CD4-positive, alpha-beta T cell treated with Interferon gamma for 1 hour (primary cell): ENCODE data around the gene DLK1.

Experiments used
- DNase-seq: peaks from one replicate; pipeline ENCODE4 v3.0.0-alpha.2; 2020

Gene DLK1

GRCh38 chr14:100765991-100766390 lies 39.3 kb downstream of the DLK1 start:
- DNase-seq: no peak

GRCh38 chr14:100767003-100767787 lies 40.5 kb downstream of the DLK1 start:
- no peak for DNase-seq

GRCh38 chr14:100767788-100768536 lies 41.3 kb downstream of the DLK1 start:
- no peak for DNase-seq

GRCh38 chr14:100769035-100769939 lies 42.6 kb downstream of the DLK1 start:
- no peak for DNase-seq

- no peak for DNase-seq
Measured at GRCh38 chr14:100770046-100770445, 43.4 kb downstream of the DLK1 start.

- no peak for DNase-seq
Measured at GRCh38 chr14:100770605-100771120, 44.0 kb downstream of the DLK1 start.

- no peak for DNase-seq
Measured at GRCh38 chr14:100771121-100771800, 44.6 kb downstream of the DLK1 start.

GRCh38 chr14:100772607-100773165 lies 46.0 kb downstream of the DLK1 start:
- no peak for DNase-seq

GRCh38 chr14:100773331-100774163 lies 46.9 kb downstream of the DLK1 start:
- DNase-seq: no peak

- DNase-seq: no peak
Measured at GRCh38 chr14:100774164-100774537, 47.5 kb downstream of the DLK1 start.

GRCh38 chr14:100775351-100775830 lies 48.7 kb downstream of the DLK1 start:
- DNase-seq: no peak

- DNase-seq: no peak
Measured at GRCh38 chr14:100775831-100776591, 49.3 kb downstream of the DLK1 start.

- DNase-seq: no peak
Measured at GRCh38 chr14:100776681-100777365, 50.1 kb downstream of the DLK1 start.

- no peak for DNase-seq
Measured at GRCh38 chr14:100777366-100777817, 50.7 kb downstream of the DLK1 start.

- DNase-seq: no peak
Measured at GRCh38 chr14:100777818-100778525, 51.3 kb downstream of the DLK1 start.

GRCh38 chr14:100778526-100778882 lies 51.8 kb downstream of the DLK1 start:
- no peak for DNase-seq

GRCh38 chr14:100778951-100779690 lies 52.4 kb downstream of the DLK1 start:
- no peak for DNase-seq

GRCh38 chr14:100779691-100780080 lies 53.0 kb downstream of the DLK1 start:
- DNase-seq: no peak
